GM21526 (cell line): ENCODE measurements around the gene ITGA4.
A peak's percentile ranks its signal among the peaks of the same experiment; 100 is the strongest.
"Not testable (repeated sequence)": the region's sequence is repeated elsewhere in the genome, so short reads cannot be mapped to it uniquely, and the experiment has no call there.

ENCODE experiments used
- ATAC-seq: cut with Tn5 transposase; IDR thresholded peaks from one replicate; pipeline ENCODE4 v1.9.1; 2021; ENCODE audit warnings: moderate library complexity; ENCODE audit not compliant: unreplicated experiment, low FRiP score

Gene ITGA4

GRCh38 chr2:181457121-181457740 lies at the start of gene ITGA4:
Gene ITGA4, plus strand, starts transcription at chr2:181457386. Its CDS starts 269 bp downstream, at chr2:181457655.
- peak; percentile 72 for ATAC-seq

- no peak for ATAC-seq
Measured at GRCh38 chr2:181408861-181409260, 48.3 kb upstream of the ITGA4 start.

- ATAC-seq: peak; percentile 89
Measured at GRCh38 chr2:181411105-181411849, 45.9 kb upstream of the ITGA4 start.

GRCh38 chr2:181419129-181419855 lies 37.9 kb upstream of the ITGA4 start:
- no peak for ATAC-seq

- no peak for ATAC-seq
Measured at GRCh38 chr2:181420259-181421130, 36.7 kb upstream of the ITGA4 start.

- no peak for ATAC-seq
Measured at GRCh38 chr2:181421131-181421458, 36.1 kb upstream of the ITGA4 start.

- ATAC-seq: no peak
Measured at GRCh38 chr2:181421464-181421863, 35.7 kb upstream of the ITGA4 start.

- ATAC-seq: no peak
Measured at GRCh38 chr2:181426672-181427071, 30.5 kb upstream of the ITGA4 start.

GRCh38 chr2:181430406-181431118 lies 26.6 kb upstream of the ITGA4 start:
- ATAC-seq: no peak

- no peak for ATAC-seq
Measured at GRCh38 chr2:181431674-181432073, 25.5 kb upstream of the ITGA4 start.

- no peak for ATAC-seq
Measured at GRCh38 chr2:181438261-181438660, 18.9 kb upstream of the ITGA4 start.

GRCh38 chr2:181440344-181440743 lies 16.8 kb upstream of the ITGA4 start:
- ATAC-seq: no peak

- ATAC-seq: no peak
Measured at GRCh38 chr2:181440919-181441318, 16.3 kb upstream of the ITGA4 start.

- no peak for ATAC-seq
Measured at GRCh38 chr2:181441670-181442069, 15.5 kb upstream of the ITGA4 start.

- ATAC-seq: no peak
Measured at GRCh38 chr2:181444654-181445053, 12.5 kb upstream of the ITGA4 start.

GRCh38 chr2:181446985-181447384 lies 10.2 kb upstream of the ITGA4 start:
- no peak for ATAC-seq

GRCh38 chr2:181449278-181449677 lies 7.9 kb upstream of the ITGA4 start:
- ATAC-seq: not testable (repeated sequence)

GRCh38 chr2:181454686-181455450 lies 2.3 kb upstream of the ITGA4 start:
- ATAC-seq: no peak

GRCh38 chr2:181456660-181457120 lies 496 bp upstream of the ITGA4 start:
- ATAC-seq: peak; percentile 72
